Pancreas (tissue), 10 donors: ENCODE results near the gene TULP4. TPM values are rescaled to one million over a fixed set of nuclear protein-coding genes. Genes with fewer than 3 reads are reported as not detected.

Source experiments
- ATAC-seq, 4 donors: fragments of 200-7000 bp; cut with Tn5 transposase; one replicate each; pipeline versions ENCODE4 v1.8.0 to v1.9.1; 2020; ENCODE audit warnings: mild to moderate bottlenecking in 4 of 4, moderate library complexity in 4 of 4
- DNase-seq, 6 donors: peaks; one replicate each; pipeline ENCODE4 v3.0.0-alpha.2; 2020
- FAIRE-seq: peaks from 2 replicates; lab custom pipeline; 2012; peaks lifted over from hg19 to GRCh38; lab: Jason Lieb, UNC
- H3K27ac ChIP-seq, 4 donors: fragments of 200-600 bp; sonication (generic); 1 replicate in 3 of 4; 2 replicates in 1 of 4; pipeline versions ENCODE4 v1.5.0 to v1.8.0; 2020
- H3K27me3 ChIP-seq, 4 donors: fragments of 200-600 bp; one replicate each; pipeline ENCODE4 v1.8.0; 2021
- H3K36me3 ChIP-seq, 3 donors: fragments of 200-600 bp; sonication (generic) in 1 of 3; one replicate each; pipeline versions ENCODE4 v1.5.0 to v1.8.0; 2020 to 2021
- H3K4me1 ChIP-seq, 3 donors: fragments of 200-600 bp; one replicate each; pipeline ENCODE4 v1.8.0; 2021
- H3K4me3 ChIP-seq, 4 donors: fragments of 200-600 bp; sonication (generic) in 2 of 4; one replicate each; pipeline versions ENCODE4 v1.5.0 to v1.8.0; 2020 to 2021
- H3K9me3 ChIP-seq, 4 donors: fragments of 200-600 bp; one replicate each; pipeline ENCODE4 v1.8.0; 2021
- CTCF ChIP-seq, 4 donors: fragments of 200-600 bp; sonication (generic) in 3 of 4; IDR thresholded peaks; one replicate each; pipeline versions ENCODE4 v1.5.0 to v1.8.0; 2021; ENCODE audit warnings: antibody characterized with exemption in 4 of 4
- WGBS, 2 donors: extraction: QIAGEN DNeasy Blood & Tissue Kit; methylation state at CpG; one replicate each; pipeline ENCODE4 v1.1.7; 2013; 5-methylcytosine and 5-hydroxymethylcytosine counted together
- intact Hi-C, 3 donors: fragments of 100-400 bp; cut with DNase I; formaldehyde crosslinking; loops; one replicate each; pipeline versions ENCODE4 v1.11.1 to v1.14.2; 2022
- polyA plus RNA-seq, 2 donors: library from polyadenylated mRNA; stranded (reverse); fragments of 200-250 nt; gene quantifications; one replicate each; pipeline ENCODE4 v1.2.3, GENCODE V29; 2013
- total RNA-seq, 6 donors: library from RNA; stranded (reverse); fragmentation: NEBNext Ultra II Directional in 4 of 6; extraction: Animal tissue kit (Norgen Biotek cat#: 25700) in 4 of 6; gene quantifications; one replicate each; pipeline versions ENCODE4 v1.2.1 to v1.2.4, GENCODE V29; 2021 to 2023
- donor health status: healthy with polysubstance abuse.
- donor health status: DM: no; HTN: no; CAD: no; lungs with moderate emphysema.
- donor health status: DM: no; HTN: no; CAD: no.
- donor health status: control.
- donor health status: control.
- donor health status: Bipolar disorder and iron deficiency.
- donor health status: DM: yes; HTN: yes; CAD: no.
- donor health status: DM: no; HTN: no; CAD: no.
- donor health status: DM: no; HTN: no; CAD: no.
- donor health status: DM: yes; HTN: yes; CAD: no.

TULP4 gene
- total and polyA plus RNA-seq, 8 donors, result 3.1 to 88.8 (median 48.0) TPM

GRCh38 chr6:158327211-158327610 lies 14.9 kb downstream of the TULP4 start:
- no peak for FAIRE-seq
- Histone ChIP-seq H3K27me3 (no peaks in the 10 kb centered on the region), H3K36me3 (no peaks in the 10 kb centered on the region), H3K9me3 (no peaks in the 10 kb centered on the region), H3K4me3 (no peak overlapping the region), H3K27ac (no peak overlapping the region), H3K4me1 (peaks cover 13 to 45% (median 37%) of the 10 kb centered on the region in 3 donors)
- intact Hi-C loops, result no loop called here
- ATAC-seq, result no peak
- TF ChIP-seq CTCF (IDR thresholded peaks at IDR 0.05), result no peak
- no peak for DNase-seq
- WGBS, 2 donors, result 85 to 88% methylated on average over 1 of the region's 1 CpG

- intact Hi-C loops, result no loop called here
- Histone ChIP-seq H3K36me3 (no peaks in the 10 kb centered on the region), H3K4me3 (no peak overlapping the region), H3K27ac (peak overlapping the region in 3 of 4 donors; percentile 26 to 79 (median 60)), H3K4me1 (peaks cover 5 to 28% (median 20%) of the 10 kb centered on the region in 3 donors), H3K27me3 (no peaks in the 10 kb centered on the region), H3K9me3 (no peaks in the 10 kb centered on the region)
- TF ChIP-seq CTCF (IDR thresholded peaks at IDR 0.05), result no peak
- WGBS, 2 donors, result 0 to 15% methylated on average over 1 of the region's 1 CpG
- FAIRE-seq, result no peak
- peak in 1 of 6 donors; percentile 19 for DNase-seq
- ATAC-seq, result peak; percentile 70 to 84 (median 80)
These were observed 16.7 kb downstream of the TULP4 start for GRCh38 chr6:158328952-158329351.

GRCh38 chr6:158329531-158329930 lies 17.3 kb downstream of the TULP4 start:
- Histone ChIP-seq H3K27me3 (no peaks in the 10 kb centered on the region), H3K4me3 (no peak overlapping the region), H3K27ac (peak overlapping the region in 3 of 4 donors; percentile 26 to 79 (median 60)), H3K36me3 (no peaks in the 10 kb centered on the region), H3K4me1 (peaks cover 5 to 27% (median 19%) of the 10 kb centered on the region in 3 donors), H3K9me3 (no peaks in the 10 kb centered on the region)
- no peak for TF ChIP-seq CTCF (IDR thresholded peaks at IDR 0.05)
- FAIRE-seq, result no peak
- WGBS, 2 donors, result 58 to 62% methylated on average over 1 of the region's 1 CpG
- peak in 2 of 4 donors; percentile 3 to 16 for ATAC-seq
- intact Hi-C loops, result no loop called here
- DNase-seq, result no peak

- Histone ChIP-seq H3K4me1 (peaks cover 5 to 27% (median 19%) of the 10 kb centered on the region in 3 donors), H3K36me3 (no peaks in the 10 kb centered on the region), H3K27ac (peak overlapping the region in 2 of 4 donors; percentile 60 to 79), H3K9me3 (no peaks in the 10 kb centered on the region), H3K4me3 (no peak overlapping the region), H3K27me3 (no peaks in the 10 kb centered on the region)
- TF ChIP-seq CTCF (IDR thresholded peaks at IDR 0.05), result no peak
- FAIRE-seq (no peak), DNase-seq (no peak), ATAC-seq (no peak)
- intact Hi-C loops, result no loop called here
- WGBS, 2 donors, result 30 to 33% methylated on average over 2 of the region's 2 CpGs
These were observed 17.8 kb downstream of the TULP4 start for GRCh38 chr6:158330016-158330415.

GRCh38 chr6:158332237-158332636 lies 20.0 kb downstream of the TULP4 start:
- 85 to 89% methylated on average over 2 of the region's 2 CpGs for WGBS, 2 donors
- H3K27ac ChIP-seq, result no peak overlapping the region
- ATAC-seq (no peak), FAIRE-seq (no peak), DNase-seq (no peak)
- no peak for TF ChIP-seq CTCF (IDR thresholded peaks at IDR 0.05)
- intact Hi-C loops, result no loop called here
- H3K9me3 ChIP-seq, result no peaks in the 10 kb centered on the region
- H3K36me3 ChIP-seq, result no peaks in the 10 kb centered on the region
- H3K4me1 ChIP-seq, result peaks cover 5 to 34% (median 28%) of the 10 kb centered on the region in 3 donors
- H3K4me3 ChIP-seq, result no peak overlapping the region
- no peaks in the 10 kb centered on the region for H3K27me3 ChIP-seq
